HG02588 (cell line): ENCODE results near the gene KCNC3.

Experiments
- ATAC-seq: cut with Tn5 transposase; IDR thresholded peaks from one replicate; pipeline ENCODE4 v1.9.1; 2021; ENCODE audit warnings: mild to moderate bottlenecking, moderate library complexity; ENCODE audit not compliant: unreplicated experiment

The KCNC3 gene

DNA sequence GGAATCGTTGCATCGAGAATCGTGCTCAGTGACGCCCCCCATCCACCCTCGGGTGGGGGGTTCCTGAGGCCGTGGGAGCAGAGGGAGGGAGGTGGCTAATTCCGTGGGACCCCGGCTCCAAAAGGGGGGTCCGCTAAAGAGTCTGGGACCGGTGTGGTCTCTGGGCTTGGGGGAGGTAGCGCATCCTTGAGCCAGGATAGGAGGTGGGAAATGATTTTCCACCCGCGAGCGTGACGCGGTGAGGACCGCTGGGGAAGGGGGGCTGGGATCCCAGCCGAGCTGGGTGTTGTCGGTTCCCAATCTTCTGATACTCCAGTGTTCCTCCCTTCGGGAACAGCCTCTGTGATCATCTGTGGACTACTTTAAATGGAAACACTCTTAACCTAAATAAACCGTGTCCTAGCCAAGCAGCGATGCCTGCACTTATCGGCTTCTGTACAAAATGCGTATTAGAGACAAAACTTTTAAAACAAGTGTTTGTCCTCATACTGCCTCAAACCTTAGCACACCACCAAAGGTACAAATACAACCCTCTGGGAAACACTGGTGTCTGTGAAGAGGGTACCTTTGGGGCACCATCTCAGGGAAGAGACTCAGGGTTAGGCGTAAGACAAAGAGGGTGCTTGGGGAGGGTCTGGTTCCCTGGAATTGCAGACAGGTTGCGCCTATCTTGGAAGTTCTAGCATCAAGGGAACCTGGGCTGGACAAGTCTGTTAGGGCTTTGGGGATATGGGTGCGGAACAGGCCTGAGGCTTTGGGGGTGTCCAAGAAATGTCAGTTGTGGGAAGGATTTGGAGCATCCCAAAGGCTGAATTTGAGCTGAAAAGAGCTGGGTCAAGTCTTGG lies 16.0 kb downstream of the KCNC3 start:
- ATAC-seq = no peak

- no peak for ATAC-seq
These were observed 17.2 kb downstream of the KCNC3 start for GRCh38 chr19:50311723-50312635.

- no peak for ATAC-seq
These were observed 18.3 kb downstream of the KCNC3 start for GRCh38 chr19:50310759-50311465.

- no peak for ATAC-seq
These were observed 19.6 kb downstream of the KCNC3 start for GRCh38 chr19:50309396-50310125.

DNA sequence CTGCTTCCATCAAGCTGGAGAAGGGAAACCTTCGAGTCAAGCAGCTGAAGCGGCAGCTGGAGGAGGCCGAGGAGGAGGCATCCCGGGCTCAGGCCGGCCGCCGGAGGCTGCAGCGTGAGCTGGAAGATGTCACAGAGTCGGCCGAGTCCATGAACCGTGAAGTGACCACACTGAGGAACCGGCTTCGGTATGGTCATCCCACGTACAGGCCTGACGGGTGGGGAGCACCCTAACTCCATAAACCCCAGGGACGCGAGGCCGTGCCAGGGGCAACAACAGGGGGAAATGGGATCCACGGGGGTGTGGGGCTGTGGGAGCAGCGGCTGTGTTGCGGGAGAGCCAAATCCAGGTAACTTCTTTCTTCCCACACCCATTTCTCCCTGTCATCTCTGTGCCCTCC lies 20.2 kb downstream of the KCNC3 start:
- ATAC-seq = no peak

GRCh38 chr19:50303558-50303957 lies 25.6 kb downstream of the KCNC3 start:
- ATAC-seq = no peak

DNA sequence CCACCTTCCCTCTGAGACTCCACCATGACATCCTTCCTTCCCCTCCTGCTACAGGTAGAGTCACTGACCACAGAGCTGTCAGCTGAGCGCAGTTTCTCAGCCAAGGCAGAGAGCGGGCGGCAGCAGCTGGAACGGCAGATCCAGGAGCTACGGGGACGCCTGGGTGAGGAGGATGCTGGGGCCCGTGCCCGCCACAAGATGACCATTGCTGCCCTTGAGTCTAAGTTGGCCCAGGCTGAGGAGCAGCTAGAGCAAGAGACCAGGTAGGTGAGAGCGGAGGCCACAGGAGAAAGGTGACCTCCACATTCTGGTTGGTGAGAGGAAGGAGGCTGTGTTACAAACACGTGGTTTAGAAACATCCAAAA lies 27.6 kb downstream of the KCNC3 start:
- ATAC-seq = no peak

DNA sequence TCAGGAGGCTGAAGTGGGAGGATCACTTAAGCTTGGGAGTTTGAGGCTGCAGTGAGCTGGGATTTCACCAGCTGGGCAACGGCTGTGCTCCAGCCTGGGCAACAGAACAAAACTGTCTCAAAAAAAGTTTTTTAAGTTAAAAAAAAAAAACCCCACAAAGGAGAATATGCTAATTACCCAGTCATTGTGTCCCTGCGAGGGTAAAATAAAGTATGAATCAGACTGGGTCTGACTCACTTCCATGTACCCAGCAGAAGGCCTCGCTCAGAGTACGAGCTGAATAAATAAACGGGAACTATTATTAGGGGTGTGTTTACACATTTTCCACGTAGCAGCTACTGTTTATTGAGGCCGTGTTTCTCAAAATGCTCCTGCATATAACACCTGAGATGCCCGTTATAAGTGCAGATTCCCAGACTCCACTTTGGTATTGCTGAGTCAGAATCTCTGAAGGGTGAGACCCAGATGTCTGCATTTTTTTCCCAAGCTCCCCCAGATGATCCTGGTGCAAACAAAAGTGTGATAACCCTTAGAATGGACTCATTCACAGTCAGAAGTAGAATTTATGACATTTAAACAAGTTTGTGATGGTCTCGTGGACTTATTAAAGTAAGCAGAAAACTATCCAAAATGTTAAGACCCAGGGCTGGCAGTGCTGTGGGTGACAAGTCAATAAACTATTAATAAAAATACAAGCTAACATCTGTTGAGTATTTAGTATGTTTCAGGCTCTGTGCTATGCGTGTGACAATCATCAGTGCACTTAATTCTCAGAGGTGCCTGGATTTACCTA lies 28.2 kb downstream of the KCNC3 start:
- no peak for ATAC-seq

DNA sequence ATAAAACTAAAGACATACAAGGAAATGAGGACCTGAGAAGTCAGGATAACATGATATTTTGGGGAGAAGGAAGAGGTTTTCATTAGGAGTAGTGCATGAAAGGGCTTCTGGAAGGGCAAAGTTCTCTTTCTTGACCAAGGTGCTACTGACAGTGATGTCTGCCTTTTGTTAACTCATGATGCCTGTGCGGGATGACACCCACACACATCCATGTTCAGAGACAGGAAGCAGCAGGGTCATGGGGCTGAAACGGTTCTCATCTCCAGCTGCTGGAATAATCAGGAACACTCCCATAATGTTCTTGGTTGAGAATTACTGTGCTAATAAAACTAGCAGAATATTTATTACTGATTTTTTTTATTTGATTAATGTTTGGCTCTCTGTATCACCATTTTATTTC lies 29.1 kb downstream of the KCNC3 start:
- ATAC-seq = no peak

- no peak for ATAC-seq
These were observed 35.7 kb downstream of the KCNC3 start for GRCh38 chr19:50293263-50294004.

DNA sequence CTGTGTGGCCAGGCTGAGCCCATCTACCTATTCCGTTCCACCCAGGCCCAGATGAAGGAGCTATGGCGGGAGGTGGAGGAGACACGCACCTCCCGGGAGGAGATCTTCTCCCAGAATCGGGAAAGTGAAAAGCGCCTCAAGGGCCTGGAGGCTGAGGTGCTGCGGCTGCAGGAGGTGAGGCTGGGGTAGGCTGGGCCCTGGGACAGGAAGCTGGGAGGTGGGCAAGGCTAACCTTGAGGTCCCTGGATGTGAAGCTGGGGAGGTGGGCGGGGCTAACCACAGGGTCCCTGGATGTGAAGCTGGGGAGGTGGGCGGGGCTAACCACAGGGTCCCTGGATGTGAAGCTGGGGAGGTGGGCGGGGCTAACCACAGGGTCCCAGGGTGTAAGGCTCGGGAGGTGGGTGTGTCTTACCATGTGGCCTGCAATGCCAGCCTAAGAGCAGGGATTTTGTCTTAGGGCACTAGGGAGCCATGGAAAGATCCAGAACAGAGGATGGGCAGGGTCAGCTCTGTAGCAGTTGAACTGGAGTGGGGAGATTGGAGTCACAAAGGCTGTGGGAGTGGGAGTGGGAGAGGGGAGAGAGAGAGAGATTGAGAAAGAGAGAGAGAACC lies 36.9 kb downstream of the KCNC3 start:
- ATAC-seq = no peak

DNA sequence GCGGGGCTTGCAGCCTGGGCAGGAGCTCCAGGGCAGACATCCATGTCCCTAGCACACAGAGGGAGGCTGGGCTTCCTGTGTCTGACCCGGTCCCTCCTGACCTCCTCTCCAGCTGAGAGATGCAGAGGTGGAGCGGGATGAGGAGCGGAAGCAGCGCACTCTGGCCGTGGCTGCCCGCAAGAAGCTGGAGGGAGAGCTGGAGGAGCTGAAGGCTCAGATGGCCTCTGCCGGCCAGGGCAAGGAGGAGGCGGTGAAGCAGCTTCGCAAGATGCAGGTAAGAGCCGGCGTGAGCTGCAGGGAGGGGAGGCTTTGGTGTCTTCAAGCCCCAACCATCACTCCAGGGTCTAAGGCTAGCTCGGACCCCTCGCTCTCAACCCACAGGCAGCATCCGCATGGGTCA lies 38.4 kb downstream of the KCNC3 start:
- ATAC-seq = no peak

DNA sequence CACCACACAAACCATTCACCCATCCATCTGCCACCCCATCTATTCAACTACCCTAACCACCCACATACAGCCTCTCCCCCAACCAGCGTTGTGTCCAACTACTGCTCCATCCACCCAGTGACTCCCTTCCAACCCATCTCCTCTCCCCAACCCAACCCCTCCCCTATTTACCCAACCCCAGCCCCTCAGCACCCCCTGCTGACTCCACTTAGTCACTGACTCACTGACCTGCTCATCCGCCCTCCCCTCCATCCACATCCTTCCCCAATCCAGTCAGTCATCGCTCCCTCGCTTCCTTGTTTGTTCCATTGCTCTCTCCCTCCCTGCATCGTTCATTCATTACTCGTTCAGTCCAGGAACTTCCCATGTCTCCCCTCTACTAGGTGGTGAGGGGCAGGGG lies 39.2 kb downstream of the KCNC3 start:
- no peak for ATAC-seq

DNA sequence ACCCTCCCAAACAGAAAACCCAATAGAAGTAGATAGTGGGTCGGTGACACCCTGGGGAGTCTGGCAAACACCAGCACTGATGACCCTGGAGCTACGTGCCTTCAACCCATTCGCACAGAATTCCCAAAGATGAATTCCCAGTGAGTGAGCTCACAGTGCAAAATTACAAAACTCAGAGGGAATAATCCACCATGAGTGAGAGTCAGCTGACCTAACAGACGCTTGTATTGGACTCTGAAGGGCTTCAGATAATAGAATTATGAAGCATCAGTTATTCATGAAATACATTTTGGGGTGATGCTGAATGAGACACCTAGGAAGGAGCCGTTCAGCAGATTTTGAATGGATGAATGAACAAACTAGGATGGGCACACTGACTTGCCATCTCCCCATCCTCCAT lies 40.2 kb downstream of the KCNC3 start:
- no peak for ATAC-seq

DNA sequence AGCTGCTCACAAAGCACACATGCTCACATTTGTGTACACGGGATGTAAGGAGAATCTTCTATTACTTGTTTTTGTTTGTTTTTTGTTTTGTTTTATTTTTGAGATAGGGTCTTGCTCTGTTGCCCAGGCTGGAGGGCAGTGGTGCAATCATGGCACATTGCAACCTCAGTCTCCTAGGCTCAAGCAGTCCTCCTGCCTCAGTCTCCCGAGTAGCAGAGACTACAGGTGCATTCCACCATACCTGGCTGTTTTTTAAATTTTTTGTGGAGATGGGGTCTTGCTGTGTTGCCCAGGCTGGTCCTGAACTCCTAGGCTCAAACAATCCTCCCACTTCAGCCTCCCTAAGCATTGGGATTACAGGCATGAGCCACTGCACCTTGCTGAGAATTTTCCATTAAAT lies 41.8 kb downstream of the KCNC3 start:
- no peak for ATAC-seq

DNA sequence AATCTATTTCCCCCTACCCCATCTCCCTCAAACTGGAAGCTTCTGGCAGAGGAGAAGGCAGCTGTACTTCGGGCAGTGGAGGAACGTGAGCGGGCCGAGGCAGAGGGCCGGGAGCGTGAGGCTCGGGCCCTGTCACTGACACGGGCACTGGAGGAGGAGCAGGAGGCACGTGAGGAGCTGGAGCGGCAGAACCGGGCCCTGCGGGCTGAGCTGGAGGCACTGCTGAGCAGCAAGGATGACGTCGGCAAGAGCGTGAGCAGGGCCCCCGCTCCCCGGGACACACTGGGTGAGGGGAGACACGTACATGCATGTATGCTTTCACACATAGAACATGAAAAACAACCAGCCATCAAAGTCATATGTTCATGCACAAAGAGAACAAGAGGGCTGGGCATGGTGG lies 42.7 kb downstream of the KCNC3 start:
- no peak for ATAC-seq

DNA sequence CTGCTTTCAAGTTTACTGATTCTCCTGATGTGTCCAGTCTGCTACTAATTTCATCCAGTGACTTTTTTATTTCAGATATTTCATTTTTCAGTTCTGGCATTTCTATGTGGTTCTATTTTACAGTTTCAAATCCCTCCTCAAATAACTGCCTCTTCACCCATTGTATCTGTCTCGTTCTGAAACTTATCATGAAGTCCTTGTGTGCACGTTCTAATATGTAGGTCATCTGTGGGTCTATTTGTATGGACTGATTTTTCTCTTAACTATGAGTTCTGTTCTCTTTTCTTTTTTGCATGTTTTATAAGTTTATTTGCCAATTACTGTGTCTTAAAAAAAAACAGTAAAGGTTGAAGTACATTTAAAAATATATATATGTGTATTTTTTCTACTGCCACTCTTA lies 43.3 kb downstream of the KCNC3 start:
- no peak for ATAC-seq

DNA sequence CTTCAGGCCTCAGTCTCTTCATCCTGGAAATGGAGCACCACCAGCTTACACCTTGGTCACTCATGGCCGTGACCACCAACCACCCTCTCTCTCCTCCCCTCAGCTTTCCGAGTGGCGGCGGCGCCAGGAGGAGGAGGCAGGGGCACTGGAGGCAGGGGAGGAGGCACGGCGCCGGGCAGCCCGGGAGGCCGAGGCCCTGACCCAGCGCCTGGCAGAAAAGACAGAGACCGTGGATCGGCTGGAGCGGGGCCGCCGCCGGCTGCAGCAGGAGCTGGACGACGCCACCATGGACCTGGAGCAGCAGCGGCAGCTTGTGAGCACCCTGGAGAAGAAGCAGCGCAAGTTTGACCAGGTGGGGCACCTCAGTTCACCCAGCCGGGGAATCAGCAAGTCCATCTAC lies 47.7 kb downstream of the KCNC3 start:
- no peak for ATAC-seq

GRCh38 chr19:50280983-50281382 lies 48.2 kb downstream of the KCNC3 start:
- no peak for ATAC-seq
